CD4-positive, alpha-beta T cell treated with Interleukin-4 for 4 hours (primary cell): ENCODE measurements around the gene POLR2E.

Experiments used
- DNase-seq: peaks from one replicate; pipeline ENCODE4 v3.0.0-alpha.2; 2020

Gene POLR2E

DNA sequence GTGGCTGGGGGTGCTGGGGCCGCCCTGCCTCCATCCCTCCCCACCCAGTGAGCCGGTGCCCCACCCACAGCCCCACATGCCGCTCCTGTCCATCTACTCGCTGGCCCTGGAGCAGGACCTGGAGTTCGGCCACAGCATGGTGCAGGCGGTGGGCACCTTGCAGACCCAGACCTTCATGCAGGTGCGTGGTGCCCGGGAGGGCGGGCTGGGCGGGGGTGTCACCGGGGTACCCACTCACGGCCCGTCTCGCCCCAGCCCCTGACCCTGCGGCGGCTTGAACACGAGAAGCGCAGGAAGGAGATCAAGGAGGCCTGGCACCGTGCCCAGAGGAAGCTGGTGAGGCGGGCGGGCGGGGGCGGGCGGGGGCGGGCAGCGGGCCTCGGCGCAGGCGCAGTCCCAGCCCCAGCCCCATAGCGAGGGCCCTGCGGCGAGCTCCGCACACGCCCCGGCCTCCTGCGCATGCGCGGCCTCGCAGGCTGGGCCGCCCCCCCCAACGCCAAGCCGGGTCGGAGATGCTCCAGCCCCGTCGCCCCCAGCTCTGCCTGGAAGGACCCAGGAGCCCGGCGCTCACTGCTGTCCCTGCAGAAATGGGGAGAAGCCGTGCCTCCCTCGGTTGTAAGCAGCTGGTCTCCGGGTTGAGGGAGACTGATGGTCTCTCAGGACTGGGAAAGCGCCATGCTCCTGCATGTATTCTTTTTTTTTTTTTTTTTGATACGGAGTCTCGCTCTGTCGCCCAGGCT, 20.5 kb downstream of the POLR2E start:
- DNase-seq: peak; percentile 94

DNA sequence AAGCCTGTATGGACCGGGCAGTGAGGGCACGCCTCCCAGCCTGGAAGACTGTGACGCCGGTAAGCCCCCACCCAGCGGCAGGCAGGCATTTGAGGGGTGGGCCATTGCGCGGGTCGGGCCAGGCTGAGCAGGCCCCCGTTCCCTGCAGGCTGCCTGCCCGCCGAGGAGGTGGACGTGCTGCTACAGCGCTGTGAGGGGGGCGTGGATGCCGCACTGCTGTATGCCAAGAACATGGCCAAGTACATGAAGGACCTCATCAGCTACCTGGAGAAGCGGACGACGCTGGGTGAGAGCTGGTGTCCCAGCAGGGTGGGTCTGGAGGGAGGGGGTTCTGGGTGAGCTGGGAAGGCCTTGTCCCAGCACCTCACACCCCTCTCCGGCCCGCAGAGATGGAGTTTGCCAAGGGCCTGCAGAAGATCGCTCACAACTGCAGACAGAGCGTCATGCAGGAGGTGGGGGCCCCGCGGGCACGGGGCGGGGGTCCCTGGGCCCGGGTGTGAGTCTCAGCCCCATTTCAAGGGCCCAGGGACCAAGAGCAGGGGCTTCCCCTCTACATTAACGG, 21.1 kb downstream of the POLR2E start:
- no peak for DNase-seq

DNA sequence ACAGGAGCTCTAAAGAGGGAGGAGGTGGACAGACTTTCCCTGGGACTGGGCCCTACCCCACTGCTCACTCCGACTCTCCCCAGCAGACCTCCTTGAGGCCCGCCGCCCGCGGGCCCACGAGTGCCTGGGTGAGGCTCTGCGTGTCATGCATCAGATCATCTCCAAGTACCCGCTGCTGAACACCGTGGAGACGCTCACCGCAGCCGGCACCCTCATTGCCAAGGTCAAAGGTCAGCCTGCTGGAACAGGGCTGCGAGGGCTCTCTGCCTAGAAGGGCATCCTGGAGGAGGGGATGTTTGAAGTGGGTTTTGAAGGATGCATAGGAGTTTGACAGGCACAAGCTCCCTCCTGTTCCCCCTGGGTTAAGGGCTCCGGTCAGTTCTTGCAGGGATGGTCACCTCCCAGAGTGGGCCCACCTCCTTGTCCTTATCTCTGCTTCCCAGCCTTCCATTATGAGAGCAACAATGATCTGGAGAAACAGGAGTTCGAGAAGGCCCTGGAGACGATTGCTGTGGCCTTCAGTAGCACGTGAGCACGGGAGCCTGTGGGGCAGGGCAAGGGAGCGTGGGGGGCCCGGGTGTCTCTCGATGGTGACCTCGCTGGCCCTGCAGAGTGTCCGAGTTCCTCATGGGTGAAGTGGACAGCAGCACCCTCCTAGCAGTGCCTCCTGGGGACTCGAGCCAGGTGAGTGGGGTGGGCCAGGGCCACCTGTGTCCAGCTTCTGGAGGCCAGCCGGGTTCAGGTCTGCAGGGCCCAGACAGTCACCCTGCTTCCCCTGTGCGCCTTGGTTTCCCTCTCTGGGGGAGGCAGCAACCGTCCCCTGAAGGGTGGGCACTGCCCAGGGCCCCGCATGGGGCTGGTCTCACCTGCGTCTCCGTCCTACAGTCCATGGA, 21.9 kb downstream of the POLR2E start:
- no peak for DNase-seq

- no peak for DNase-seq
Measured at GRCh38 chr19:1072371-1073015, 22.7 kb downstream of the POLR2E start.

DNA sequence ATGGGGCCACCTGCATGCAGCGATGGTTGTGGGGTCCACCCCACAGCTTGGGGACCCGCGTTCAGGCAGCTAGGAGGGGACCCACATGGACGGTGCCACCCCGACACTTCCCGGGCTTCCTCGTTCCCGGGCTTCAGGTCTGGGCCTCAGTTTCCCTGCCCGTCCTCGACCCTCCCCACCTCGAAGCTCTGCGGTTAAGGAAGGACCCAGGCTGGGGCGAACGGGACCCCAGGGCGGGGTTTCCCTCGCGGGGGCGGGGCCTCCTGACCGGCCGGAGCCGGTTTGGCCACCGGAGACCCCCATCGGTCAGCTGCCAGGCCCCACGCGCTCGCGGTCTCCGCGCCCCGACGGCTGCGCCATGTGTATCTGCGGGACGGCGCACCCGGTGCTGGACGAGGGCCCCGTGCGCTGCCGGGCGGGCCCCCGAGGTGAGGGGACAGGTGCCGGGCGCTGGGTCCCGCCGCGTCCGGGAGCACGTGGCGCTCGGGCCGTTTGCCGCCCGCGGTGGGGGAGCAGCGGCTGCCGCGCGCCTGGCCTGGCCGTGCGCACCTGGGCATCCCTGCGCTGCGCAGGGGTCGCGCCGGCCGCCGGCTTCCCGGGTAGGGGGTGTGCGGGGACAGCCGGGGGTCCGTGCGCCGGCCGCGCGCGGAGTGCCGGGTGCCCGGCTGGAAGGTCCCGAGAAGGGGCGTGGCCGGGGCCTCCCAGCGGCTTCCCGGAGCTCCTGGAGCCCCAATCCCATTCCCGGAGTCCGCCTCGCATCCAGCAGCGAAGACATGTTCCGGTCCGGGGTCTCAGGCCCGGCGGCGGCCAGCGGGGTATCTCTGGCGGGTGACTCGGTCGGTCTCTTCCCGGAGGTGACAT, 24.0 kb downstream of the POLR2E start:
- no peak for DNase-seq

DNA sequence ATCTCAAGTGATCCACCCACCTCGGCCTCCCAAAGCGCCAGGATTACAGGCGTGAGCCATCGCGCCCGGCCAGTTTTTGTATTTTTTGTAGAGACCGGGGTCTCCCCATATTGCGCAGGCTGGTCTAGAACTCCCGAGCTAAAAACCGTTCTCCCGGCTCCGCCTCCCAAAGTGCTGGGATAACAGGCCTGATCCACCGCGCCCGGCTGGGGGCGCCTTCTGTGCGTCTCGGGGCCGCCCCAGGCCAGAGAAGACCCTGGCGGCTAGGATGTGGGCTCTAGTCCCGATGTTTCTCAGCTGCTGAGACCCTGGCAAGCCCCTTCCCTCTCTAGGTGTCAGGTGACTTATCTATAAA, 24.6 kb downstream of the POLR2E start:
- DNase-seq: no peak

GRCh38 chr19:1069009-1069779, 26.0 kb downstream of the POLR2E start:
- DNase-seq: peak; percentile 85

DNA sequence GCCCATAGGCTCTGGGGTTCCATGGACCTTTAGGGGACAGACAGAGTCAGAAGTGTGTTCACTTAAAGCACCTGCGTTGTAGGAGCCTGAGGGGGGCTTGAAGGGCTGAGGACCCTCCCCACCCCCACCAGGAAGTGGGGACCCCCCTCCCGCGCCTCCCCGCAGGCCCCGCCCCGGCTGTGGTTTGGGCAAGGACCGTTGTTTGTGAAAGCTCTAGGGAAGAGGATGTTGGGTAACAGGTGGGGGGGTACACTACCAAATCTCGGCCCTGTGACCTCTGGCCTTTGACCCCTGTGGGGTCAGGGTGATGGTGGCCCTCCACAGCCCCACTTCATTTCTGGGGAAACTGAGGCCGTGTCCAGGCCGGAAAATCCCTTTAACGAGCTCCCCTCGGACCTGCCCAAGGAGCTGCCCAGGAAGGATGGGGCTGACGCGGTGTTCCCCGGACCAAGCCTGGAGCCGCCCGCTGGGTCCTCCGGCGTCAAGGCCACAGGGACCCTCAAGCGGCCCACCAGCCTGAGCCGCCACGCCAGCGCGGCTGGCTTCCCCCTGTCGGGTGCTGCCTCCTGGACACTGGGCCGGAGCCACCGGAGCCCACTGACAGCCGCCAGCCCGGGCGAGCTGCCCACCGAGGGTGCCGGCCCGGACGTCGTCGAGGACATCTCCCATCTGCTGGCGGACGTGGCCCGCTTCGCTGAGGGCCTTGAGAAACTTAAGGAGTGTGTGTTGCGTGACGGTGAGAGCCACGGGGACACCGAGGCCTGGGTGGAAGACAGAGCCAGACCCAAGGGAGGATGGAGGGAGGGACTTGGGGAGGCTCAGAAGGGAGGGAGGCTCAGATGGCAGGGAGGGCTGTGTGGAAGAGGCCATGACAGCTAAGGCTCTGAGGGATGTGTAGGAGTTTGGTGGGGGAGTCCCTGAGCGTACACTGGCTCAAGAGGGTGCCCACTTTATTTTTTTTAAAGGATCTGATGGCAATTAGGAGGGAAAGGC, 26.9 kb downstream of the POLR2E start:
- peak; percentile 79 for DNase-seq

DNA sequence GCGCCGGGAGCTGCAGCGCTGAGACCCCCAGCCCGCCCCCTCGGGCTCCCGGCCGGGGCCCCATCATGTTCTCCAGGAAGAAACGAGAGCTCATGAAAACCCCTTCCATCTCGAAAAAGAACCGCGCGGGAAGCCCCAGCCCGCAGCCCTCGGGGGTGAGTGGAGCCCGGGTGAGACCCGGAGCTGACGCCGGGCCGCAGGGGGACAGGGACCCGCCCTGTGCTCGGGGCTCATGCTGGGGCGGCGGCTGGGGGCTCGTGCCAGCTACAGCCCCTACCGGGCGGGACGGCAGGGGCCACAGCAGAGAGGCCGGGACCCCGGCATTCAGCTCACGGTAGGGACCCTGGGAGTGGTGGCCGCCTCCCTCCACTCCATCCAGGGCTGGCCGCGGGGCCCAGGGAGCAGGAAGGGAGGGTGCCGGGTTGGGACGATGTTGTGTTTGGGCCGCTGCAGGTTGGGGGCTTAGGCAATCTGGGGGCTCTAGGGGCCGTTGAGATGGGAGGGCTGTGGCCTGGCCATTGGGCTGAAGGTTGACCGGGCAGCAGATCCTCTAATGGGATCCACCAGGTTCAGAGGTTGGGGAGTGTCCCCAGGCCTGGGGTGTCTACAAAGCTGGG, 27.7 kb downstream of the POLR2E start:
- DNase-seq: no peak

DNA sequence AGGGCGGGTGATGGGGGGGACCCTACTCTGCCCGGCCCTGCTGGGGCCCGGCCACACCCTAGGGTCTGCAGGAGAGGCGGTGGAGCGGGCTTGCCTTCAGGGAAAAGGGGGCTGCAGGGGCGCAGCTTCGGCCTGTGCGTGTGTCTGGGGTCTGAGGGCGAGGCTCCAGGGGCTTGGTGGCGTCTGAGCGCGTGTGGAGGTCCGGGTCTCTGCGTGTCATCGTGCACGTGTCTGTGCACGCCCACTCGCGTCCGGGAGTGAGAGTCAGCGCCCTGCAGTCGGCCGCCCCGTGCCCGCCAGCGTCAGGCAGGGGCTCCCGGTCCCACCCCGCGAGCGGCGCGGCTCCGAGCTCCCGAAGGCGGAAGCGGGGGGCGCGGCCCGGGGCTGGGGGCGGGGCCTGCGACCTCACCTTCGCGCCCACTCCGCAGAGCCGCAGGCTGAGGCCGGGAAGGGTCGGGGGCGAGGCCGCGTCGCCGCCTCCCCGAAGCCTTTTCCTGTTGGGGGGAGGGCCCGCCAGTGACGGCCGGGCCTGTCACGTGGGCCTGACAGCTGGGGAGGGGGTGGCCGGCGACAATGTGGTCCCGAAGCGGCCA, 28.3 kb downstream of the POLR2E start, which contains the start of gene ARHGAP45:
Gene ARHGAP45, plus strand, starts transcription at position 420 of the 593 bp plus-strand sequence. CDS start 239 bp downstream, outside the sequence.
- peak; percentile 86 for DNase-seq

DNA sequence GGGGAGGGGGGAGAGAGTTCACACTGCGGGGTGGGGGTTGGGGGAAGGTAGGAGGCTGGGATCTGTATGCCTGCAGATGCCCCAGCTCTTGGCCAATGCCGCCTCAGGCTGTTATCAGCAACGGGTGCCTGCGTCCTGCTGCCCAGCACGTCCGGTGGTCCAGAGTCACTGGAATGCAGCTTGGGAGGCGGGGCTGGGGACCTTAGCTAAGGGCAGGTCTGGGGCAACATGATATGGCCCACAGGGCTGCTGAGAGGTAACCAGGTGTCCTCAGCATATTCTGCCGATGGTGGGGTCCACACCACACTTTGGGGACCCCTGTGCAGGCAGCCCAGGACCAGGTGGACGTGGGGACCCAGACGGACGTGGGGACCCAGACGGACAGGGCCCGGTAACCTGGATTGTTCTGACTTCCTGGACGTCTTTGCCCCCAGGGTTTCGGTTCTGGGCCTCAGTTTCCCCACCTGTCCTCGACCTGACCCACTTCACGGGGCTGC, 28.9 kb downstream of the POLR2E start:
- DNase-seq: no peak

- DNase-seq: no peak
Measured at GRCh38 chr19:1065606-1066109, 29.5 kb downstream of the POLR2E start.

DNA sequence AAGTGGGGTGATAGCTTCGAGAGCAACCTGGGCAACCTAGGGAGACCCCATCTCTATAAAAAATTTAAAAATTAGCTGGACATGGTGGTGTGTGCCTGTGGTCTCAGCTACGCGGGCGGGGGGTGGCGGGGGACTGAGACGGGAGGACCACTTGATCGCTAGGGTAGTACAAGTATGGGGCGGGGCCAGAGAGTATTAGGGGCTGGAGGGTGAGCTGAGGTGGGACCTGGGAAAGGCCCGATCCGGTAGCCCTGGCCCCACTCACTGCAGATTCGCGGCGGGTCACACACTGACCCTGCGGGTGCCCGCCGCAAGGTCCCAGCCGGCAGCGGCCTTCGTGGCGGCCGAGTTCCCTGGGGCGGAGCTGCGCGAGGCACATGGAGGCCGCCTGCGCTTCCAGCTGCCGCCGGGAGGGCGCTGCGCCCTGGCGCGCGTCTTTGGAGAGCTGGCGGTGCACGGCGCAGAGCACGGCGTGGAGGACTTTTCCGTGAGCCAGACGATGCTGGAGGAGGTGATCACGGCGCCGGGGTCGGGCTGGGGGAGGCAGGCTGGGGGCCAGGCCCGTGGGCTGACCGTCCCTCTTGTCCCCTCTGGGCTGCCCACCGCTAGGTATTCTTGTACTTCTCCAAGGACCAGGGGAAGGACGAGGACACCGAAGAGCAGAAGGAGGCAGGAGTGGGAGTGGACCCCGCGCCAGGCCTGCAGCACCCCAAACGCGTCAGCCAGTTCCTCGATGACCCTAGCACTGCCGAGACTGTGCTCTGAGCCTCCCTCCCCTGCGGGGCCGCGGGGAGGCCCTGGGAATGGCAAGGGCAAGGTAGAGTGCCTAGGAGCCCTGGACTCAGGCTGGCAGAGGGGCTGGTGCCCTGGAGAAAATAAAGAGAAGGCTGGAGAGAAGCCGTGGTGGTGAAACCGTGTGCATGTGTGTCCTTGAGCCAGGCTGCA, 30.2 kb downstream of the POLR2E start:
- DNase-seq: peak; percentile 69

- no peak for DNase-seq
Measured at GRCh38 chr19:1063909-1064660, 31.1 kb downstream of the POLR2E start.

DNA sequence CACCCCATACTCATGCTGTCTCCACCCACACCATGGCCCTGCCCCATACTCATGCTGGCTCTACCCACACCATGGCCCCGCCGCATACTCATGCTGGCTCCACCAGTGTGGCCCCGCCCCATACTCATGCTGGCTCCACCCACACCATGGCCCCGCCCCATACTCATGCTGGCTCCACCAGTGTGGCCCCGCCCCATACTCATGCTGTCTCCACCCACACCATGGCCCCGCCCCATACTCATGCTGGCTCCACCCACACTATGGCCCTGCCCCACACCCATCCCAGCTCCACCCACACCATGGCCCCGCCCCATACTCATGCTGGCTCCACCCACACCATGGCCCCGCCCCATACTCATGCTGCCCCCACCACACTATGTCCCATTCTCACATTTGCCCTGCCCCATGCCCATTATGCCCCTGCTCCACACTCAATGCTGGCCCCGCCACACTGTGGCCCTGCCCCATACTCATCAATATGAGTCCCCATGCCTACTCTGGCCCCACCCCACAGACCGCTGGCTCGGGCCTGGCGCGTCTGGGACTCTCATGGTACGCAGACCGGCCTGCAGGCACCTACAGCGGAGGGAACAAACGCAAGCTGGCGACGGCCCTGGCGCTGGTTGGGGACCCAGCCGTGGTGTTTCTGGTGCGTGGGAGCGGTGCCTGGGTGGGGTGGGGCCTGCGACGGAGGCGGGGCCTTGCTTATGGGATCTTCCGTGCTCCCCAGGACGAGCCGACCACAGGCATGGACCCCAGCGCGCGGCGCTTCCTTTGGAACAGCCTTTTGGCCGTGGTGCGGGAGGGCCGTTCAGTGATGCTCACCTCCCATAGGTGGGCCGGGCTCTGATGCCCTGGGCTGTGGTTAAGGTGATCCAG, 31.9 kb downstream of the POLR2E start:
- no peak for DNase-seq
